Panc1 (cell line): ENCODE data around the gene RAD17.
"Not testable (repeated sequence)": the region's sequence is repeated elsewhere in the genome, so short reads cannot be mapped to it uniquely, and the experiment has no call there.

Experiments
- CTCF ChIP-seq: fragments of 450-650 bp; IDR thresholded peaks from 2 replicates; pipeline ENCODE4 v1.5.1; 2017; ENCODE audit warnings: mild to moderate bottlenecking
- POLR2AphosphoS5 ChIP-seq: IDR thresholded peaks from 2 replicates; pipeline ENCODE4 v1.6.1; 2012; ENCODE audit warnings: mild to moderate bottlenecking, low read depth, low read length, moderate library complexity
- REST ChIP-seq, 2 experiments: IDR thresholded peaks; 2 replicates each; pipeline ENCODE4 v1.6.1; 2011 to 2012; ENCODE audit warnings: low read depth in 2 of 2, control low read depth in 1 of 2, low read length in 1 of 2, mild to moderate bottlenecking in 1 of 2, moderate library complexity in 1 of 2; ENCODE audit not compliant: insufficient read depth in 1 of 2
- SIN3A ChIP-seq: IDR thresholded peaks from 2 replicates; pipeline ENCODE4 v1.6.1; 2012; ENCODE audit warnings: low read depth, mild to moderate bottlenecking, low read length, moderate library complexity, borderline replicate concordance; ENCODE audit not compliant: insufficient read depth

GRCh38 chr5:69450527-69450926 is 80.9 kb downstream of the RAD17 start:
- not testable (repeated sequence) for TF ChIP-seq CTCF; POLR2AphosphoS5; SIN3A; REST (IDR thresholded peaks at IDR 0.05; ENCODE audit: insufficient read depth in 1 of 2, low read depth in 2 of 2, low read length in 1 of 2)
